Spleen (tissue), 7 donors: Measurements from ENCODE around the gene ERC2.

Experiments used
- POLR2AphosphoS5 ChIP-seq, 3 donors: sonication (generic); formaldehyde crosslinking; IDR thresholded peaks; one replicate each; pipeline ENCODE4 v1.5.1; 2017; ENCODE audit warnings: antibody characterized with exemption in 3 of 3
- TF ChIP-seq, protein P1 (sequence below), 11 experiments: fragments of 200-600 bp in 7 of 11; fragments of 450-650 bp in 4 of 11; sonication (generic) in 4 of 11; IDR thresholded peaks in 8 of 11; conservative IDR thresholded peaks in 3 of 11; 1 replicate in 7 of 11; 2 replicates in 4 of 11; pipeline versions ENCODE4 v1.4.0 to v1.8.0; 2016 to 2021; ENCODE audit warnings: antibody characterized with exemption in 11 of 11, inconsistent platforms in 4 of 11, mild to moderate bottlenecking in 1 of 11
- donor health status: DM: no; HTN: no; CAD: no; lungs with moderate emphysema.
- donor health status: DM: no; HTN: no; CAD: no.
- donor health status: DM: no; HTN: no; CAD: no.

GRCh38 chr3:56302417-56302816, 165.8 kb downstream of the ERC2 start:
- TF ChIP-seq, protein P1, sequence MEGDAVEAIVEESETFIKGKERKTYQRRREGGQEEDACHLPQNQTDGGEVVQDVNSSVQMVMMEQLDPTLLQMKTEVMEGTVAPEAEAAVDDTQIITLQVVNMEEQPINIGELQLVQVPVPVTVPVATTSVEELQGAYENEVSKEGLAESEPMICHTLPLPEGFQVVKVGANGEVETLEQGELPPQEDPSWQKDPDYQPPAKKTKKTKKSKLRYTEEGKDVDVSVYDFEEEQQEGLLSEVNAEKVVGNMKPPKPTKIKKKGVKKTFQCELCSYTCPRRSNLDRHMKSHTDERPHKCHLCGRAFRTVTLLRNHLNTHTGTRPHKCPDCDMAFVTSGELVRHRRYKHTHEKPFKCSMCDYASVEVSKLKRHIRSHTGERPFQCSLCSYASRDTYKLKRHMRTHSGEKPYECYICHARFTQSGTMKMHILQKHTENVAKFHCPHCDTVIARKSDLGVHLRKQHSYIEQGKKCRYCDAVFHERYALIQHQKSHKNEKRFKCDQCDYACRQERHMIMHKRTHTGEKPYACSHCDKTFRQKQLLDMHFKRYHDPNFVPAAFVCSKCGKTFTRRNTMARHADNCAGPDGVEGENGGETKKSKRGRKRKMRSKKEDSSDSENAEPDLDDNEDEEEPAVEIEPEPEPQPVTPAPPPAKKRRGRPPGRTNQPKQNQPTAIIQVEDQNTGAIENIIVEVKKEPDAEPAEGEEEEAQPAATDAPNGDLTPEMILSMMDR (IDR thresholded peaks at IDR 0.05 in 8 of 11, conservative IDR thresholded peaks at IDR 0.05 in 3 of 11), result no peak
- TF ChIP-seq POLR2AphosphoS5 (IDR thresholded peaks at IDR 0.05), result no peak
